Measurements from ENCODE around the gene GTPBP3.

GTPBP3 gene

DNA sequence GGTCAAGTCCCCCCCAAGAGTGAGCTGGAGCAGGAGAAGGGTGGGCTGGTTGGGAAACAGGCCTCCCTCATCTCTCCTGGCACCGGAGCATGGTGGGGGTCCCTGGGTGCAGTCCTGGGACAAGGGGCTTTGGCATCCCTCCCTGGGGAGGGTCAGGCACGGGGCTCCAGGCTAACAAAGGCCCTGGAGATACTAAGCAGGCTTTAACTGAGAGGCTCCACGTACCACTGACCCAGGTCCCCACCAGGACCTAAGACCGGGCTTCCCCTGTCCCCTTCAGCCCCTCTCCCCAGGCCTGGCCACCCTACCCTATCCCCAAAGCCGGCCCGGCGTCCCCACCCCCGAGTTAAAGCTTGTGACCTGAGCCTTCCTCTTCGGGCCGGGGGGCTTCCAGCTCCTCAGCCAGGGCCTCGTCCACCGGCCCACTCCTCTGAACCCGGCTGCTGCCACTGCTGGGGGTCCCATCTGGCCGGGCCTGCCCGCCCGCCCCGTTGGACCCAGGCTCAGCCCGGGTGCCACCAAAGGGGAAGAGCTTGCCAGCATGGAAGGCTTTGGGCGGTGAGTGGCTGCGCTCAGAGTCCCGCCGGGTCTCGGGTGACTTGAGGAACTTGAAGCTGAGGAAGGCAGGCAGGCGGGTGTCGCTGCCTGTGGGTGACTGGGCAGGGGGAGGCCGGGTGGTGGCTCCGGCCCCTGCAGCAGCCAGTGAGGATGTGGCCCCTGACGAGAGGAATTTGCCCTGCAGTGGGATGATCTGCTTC lies 12.8 kb upstream of the GTPBP3 start:
- Histone ChIP-seq H3K27me3 (no peaks in the 10 kb centered on the region), H3K9me3 (no peaks in the 10 kb centered on the region), H3K27ac (peak overlapping the region; percentile 49 to 61), H3K4me1 (peaks cover 0 to 70% (median 52%) of the 10 kb centered on the region in 4 donors), H3K4me3 (no peak overlapping the region), H3K36me3 (peaks cover 19 to 39% (median 27%) of the 10 kb centered on the region in 3 donors)
- TF ChIP-seq, protein P1, sequence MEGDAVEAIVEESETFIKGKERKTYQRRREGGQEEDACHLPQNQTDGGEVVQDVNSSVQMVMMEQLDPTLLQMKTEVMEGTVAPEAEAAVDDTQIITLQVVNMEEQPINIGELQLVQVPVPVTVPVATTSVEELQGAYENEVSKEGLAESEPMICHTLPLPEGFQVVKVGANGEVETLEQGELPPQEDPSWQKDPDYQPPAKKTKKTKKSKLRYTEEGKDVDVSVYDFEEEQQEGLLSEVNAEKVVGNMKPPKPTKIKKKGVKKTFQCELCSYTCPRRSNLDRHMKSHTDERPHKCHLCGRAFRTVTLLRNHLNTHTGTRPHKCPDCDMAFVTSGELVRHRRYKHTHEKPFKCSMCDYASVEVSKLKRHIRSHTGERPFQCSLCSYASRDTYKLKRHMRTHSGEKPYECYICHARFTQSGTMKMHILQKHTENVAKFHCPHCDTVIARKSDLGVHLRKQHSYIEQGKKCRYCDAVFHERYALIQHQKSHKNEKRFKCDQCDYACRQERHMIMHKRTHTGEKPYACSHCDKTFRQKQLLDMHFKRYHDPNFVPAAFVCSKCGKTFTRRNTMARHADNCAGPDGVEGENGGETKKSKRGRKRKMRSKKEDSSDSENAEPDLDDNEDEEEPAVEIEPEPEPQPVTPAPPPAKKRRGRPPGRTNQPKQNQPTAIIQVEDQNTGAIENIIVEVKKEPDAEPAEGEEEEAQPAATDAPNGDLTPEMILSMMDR (IDR thresholded peaks at IDR 0.05): no peak
- no peak for DNase-seq
- intact Hi-C loops (cut with DNase I; ENCODE audit: low total_unique reads): no loop called here

GRCh38 chr19:17325133-17325532 lies 12.2 kb upstream of the GTPBP3 start:
- no peak overlapping the region for H3K4me3 ChIP-seq
- H3K27me3 ChIP-seq: no peaks in the 10 kb centered on the region
- H3K27ac ChIP-seq: peak overlapping the region; percentile 49 to 61
- DNase-seq: no peak
- peaks cover 13 to 33% (median 21%) of the 10 kb centered on the region in 3 donors for H3K36me3 ChIP-seq
- intact Hi-C loops (cut with DNase I; ENCODE audit: low total_unique reads): no loop called here
- peaks cover 0 to 70% (median 52%) of the 10 kb centered on the region in 4 donors for H3K4me1 ChIP-seq
- H3K9me3 ChIP-seq: no peaks in the 10 kb centered on the region
- TF ChIP-seq, protein P1 (IDR thresholded peaks at IDR 0.05): no peak

- DNase-seq: peak; percentile 86 to 92
- peaks cover 0 to 70% (median 52%) of the 10 kb centered on the region in 4 donors for H3K4me1 ChIP-seq
- H3K27me3 ChIP-seq: no peaks in the 10 kb centered on the region
- TF ChIP-seq, protein P1 (IDR thresholded peaks at IDR 0.05): no peak
- no peaks in the 10 kb centered on the region for H3K9me3 ChIP-seq
- H3K36me3 ChIP-seq: peaks cover 4 to 32% (median 13%) of the 10 kb centered on the region in 3 donors
- intact Hi-C loops (cut with DNase I; ENCODE audit: low total_unique reads): no loop called here
- H3K27ac ChIP-seq: peak overlapping the region; percentile 49 to 61
- no peak overlapping the region for H3K4me3 ChIP-seq
These were observed 11.3 kb upstream of the GTPBP3 start for GRCh38 chr19:17325881-17326594.

- TF ChIP-seq, protein P1 (IDR thresholded peaks at IDR 0.05): no peak
- Histone ChIP-seq H3K9me3 (no peaks in the 10 kb centered on the region), H3K27me3 (no peaks in the 10 kb centered on the region), H3K27ac (peak overlapping the region; percentile 49 to 61), H3K4me3 (no peak overlapping the region), H3K36me3 (peaks cover 1 to 27% (median 8%) of the 10 kb centered on the region in 3 donors), H3K4me1 (peaks cover 0 to 70% (median 52%) of the 10 kb centered on the region in 4 donors)
- DNase-seq: no peak
- intact Hi-C loops (cut with DNase I; ENCODE audit: low total_unique reads): no loop called here
These were observed 10.8 kb upstream of the GTPBP3 start for GRCh38 chr19:17326595-17326966.

DNA sequence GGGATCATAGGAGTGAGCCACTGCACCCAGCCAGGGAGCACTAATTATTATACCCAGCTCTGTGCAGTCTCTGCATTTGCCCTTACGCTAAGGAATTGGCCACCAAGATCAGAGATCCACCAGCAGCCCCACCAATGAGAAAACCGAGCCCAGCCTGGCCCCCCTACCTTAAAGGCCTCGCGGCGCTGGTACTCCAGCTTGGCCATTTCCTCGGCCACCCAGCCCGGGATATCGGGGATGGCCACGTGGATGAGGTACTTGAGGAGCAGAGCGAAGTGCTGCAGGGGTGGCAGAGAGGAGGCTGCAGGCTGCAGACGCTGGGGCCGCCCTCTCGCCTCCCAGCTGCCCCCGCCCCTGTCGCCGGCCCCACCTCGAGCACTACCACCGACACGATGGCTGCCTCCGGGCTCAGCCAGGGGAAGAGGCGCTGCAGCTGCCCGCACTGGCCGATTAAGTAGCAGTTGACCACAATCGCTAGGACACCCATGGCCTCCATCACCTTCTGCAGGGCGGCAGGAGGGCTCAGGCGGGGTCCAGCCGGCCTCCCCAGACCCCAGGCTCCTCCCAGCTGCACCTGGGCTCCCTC lies 10.2 kb upstream of the GTPBP3 start:
- H3K27ac ChIP-seq: peak overlapping the region in 1 of 2 donors; percentile 49
- TF ChIP-seq, protein P1 (IDR thresholded peaks at IDR 0.05): no peak
- H3K9me3 ChIP-seq: no peaks in the 10 kb centered on the region
- intact Hi-C loops (cut with DNase I; ENCODE audit: low total_unique reads): no loop called here
- DNase-seq: no peak
- no peaks in the 10 kb centered on the region for H3K27me3 ChIP-seq
- H3K36me3 ChIP-seq: peaks cover 0 to 21% (median 2%) of the 10 kb centered on the region in 3 donors
- peaks cover 0 to 70% (median 50%) of the 10 kb centered on the region in 4 donors for H3K4me1 ChIP-seq
- H3K4me3 ChIP-seq: no peak overlapping the region

Measured in tibial artery (tissue), 4 donors.